Activated CD8-positive, alpha-beta memory T cell treated with anti-CD3 and anti-CD28 coated beads, Interleukin-2, amount 50 U/mL, for 1 hour (primary cell): ENCODE data around the gene TSHZ2.
"Not testable (repeated sequence)": the region's sequence is repeated elsewhere in the genome, so short reads cannot be mapped to it uniquely, and the experiment has no call there.

Experiments used
- DNase-seq: peaks from one replicate; pipeline ENCODE4 v3.0.0-alpha.2; 2020; ENCODE audit errors: extremely low read depth

Gene TSHZ2

DNA sequence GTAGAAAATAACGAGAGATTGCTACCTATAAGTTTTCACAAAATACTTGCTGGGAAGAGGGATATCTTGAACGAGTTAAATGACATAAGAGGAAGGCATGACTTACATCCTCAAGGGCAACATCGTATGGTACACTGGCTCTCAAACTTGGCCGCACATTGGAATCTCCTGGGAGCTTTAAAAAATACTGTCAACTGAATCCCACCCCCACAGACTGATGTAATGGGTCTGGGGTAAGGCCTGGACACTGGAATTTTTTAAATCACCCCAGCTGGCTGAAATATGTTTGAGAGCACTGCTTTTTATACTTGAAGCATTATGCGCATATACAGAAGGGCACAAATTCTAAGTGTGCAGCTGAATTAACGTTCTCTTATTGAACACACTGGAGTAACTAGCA, 8.0 kb upstream of the TSHZ2 start:
- DNase-seq = no peak

DNA sequence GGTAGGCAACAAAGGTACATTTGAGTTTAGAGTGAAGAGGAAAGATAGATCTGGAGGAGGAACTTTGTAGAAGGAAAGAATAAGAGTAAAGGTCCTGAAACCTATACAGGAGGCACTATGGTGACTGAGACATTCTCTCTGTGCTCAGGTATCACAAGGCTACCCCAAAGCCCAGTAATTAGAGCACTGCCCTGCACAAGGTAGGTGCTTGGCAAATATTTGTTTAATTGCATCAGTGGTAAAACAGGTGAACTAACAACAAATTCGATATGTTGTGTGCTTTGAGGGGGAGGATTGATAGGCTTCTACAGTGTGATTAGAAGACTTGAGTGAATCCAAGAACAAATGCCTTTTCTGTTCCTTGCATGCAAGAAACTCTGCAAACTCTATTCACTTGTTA, 6.8 kb upstream of the TSHZ2 start:
- no peak for DNase-seq

DNA sequence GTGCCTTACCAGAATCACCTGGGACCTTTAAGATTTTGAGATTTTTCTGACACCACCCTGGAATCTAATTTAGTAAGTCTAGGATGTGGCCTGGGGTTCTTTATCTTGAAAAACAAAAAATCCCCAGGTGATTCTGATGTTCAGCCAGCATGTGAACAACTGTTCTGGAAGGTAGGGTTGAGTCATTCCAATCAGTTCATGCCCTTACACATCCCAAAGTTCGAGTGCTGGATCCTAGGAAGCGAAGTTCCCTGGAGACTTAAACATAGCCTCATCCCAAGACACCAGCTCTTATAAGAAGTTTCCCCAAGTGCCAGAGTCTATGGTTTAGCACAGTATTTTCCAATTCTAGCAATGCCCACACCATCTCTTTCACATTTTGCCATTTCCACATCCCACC, 6.3 kb upstream of the TSHZ2 start:
- no peak for DNase-seq

DNA sequence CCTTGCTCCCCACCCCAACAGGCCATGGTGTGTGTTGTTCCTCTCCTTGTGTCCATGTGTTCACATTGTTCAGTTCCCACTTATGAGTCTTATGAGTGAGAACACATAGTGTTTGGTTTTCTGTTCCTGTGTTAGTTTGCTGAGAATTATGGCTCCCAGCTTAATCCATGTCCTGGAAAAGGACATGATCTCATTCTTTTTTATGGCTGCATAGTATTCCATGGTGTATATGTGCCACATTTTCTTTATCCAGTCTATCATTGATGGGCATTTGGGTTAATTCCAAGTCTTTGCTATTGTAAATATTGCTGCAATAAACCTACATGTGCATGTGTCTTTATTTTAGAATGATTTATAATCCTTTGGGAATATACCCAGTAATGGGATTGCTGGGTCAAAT, 5.6 kb upstream of the TSHZ2 start:
- not testable (repeated sequence) for DNase-seq

DNA sequence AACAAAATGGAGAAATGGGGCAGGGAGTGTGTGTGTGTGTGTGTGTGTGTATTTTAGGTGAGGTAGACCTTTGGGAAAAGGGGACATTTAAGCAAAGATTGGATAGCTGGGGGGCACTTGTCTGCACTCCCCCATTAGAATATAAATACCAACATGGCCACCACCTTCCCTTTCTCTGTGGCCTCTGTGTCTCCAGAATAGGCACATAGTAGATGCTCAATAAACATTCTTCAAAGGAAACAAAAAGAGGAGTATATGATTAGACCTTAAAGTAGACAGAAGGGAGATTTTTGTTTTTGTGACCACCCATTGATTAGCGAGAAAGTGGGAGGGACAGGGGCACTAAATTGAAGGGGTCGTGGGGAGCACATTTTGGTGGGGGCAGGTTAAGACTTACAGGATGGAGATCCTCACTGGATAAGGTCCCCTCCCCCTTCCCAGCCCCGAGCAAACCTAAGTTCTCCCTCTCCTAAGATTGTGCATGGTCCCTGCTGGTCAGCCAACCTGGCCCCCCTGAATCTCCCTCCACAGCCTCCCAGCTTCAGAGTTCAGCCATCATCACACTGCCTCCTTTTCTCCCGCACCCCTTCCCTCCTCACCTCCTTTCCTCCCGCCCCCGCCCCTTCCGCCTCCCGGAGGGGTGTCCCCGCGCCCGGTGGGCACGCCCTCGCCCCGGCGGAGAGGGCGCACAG, 514 bp upstream of the TSHZ2 start:
- no peak for DNase-seq

DNA sequence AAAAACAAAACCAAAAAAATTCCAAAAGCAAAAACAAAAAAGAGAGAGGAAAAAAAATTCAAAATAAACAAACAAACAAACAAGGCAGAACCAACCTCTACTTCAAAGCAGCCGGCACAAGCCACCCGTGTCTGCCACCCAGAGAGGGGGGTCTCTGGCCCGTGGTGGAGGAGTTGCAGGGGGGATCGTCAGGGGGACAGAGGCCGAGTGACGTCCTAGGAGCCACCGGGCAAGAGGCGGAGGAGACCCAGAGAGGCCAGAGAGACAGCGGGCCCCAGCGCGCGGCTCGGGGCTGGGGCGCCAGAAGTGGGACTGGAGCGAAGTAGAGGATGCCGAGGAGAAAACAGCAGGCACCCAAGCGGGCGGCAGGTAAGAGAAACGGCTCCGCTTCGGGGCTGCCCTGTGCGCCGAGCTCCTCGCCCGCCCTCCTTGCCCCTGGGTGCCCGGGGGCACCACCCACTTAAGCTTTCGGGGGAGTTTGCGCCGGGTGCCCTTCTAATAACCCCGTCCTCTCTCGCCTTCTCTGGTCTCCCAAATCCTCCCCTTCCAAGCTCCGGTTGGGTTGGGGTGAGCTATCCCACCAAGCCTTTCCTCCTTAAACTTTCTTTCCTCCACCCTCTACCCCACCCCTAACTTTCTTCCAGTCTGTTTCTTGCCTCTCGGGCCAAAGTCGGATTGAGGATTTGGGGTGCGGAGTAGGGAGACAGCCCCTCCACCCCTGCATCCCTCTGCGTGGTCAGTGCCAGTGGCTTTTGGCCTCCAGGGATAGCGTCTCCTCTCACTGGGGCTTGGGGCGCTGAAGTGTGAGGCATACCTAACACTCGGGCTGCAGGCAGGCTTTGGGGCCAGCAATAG, 1.0 kb downstream of the TSHZ2 start:
- no peak for DNase-seq

DNA sequence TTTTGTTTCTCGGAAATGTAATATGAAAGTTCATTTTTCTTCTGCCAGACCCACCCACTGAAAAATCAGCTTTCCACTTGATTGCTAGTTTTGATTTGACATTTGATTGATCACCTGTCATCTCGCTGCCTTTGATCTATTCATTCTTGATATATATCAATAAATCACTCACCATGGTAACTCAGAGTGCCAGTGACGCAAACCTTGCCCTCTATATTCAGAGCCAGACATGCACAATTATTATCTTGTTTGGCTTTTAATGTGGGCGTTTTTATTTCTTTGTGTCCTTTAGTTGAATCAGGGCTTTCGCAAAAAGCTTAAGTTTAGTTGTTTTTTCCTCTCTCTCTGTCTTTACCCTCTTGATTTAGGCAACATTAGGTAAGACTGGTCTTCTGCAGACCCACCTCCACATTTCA, 2.0 kb downstream of the TSHZ2 start:
- no peak for DNase-seq

DNA sequence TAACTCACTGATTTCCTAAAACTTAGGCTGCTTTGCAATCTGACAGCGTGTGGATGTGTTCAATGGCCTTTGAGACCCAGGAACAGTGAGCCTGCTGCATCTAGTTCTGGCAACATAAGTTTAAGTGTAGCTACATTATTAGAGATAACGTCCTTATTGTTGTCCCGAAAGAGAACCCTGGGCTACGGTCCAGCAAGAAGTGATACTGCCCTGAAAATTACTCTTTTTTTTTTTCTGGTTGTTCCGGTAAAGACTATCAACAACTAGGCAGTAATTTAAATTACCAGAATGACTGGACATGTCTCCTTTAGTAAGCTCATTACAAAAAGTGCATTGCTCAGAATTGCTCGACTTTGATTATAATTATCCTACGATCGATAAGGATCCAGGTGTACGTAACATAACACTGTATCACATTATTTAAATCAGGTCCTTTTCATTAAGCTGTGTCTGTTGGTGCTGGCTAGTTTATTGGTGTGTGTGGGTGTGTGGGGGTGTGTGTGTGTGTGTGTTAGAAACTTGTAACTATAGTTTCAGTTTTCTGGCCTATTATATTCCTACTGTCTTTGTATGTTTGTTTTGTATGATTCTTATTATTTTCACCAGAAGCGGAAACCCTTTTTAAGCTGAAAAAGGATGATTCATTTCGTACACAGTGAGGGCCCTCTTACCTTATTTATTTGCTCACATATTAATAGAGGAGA, 3.0 kb downstream of the TSHZ2 start:
- no peak for DNase-seq

DNA sequence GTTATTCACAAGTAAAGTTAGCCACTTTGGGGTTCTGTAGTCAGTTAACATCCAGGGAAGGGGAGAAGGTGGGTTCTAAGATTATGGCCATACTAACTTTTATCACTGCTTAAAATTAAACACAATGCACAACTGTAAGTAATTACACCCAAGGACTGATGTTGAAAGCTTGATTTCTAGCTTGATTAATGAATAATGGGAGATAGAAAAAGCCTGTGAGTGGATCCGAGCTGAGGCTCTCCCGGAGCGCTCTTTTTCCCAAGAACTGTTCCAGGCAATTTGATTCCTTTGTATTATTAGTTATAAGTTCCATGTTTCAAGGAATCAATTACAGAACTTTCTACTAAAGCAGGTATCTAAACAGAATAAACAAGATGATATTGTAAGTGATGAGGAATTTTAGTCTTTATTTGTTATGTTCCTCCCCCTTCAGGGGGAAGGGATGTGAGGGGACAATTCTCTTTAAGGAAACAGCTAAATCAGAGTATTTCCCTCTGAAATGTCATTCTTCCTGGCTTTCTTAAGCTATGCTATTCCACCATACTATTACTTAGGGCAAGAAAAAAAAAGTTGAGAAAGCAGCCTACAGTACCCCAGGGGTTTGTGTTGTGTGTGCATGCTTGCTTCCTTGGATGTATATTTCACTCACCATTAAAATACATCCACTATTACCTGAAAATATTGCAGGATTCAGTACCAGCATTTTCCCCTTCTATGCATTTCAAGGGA, 3.8 kb downstream of the TSHZ2 start:
- DNase-seq = no peak

DNA sequence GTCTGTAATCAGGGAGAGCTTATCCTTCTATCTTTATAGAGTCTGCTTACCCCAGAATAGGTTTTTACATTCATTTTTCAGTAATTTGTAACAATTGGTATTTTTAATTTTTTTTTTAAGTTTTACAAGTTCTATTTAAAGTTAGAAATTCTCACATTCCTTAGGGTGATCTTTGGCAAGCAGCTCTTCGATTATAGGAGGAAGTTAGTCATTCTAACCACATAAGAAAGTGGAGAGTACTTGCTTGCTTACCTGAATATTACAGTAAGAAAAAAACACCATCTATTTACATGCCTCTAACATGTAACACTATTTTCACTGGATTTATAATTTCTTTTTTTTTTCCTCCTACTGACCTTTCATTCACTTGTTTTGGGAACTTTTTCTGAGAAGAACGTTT, 6.7 kb downstream of the TSHZ2 start:
- no peak for DNase-seq

DNA sequence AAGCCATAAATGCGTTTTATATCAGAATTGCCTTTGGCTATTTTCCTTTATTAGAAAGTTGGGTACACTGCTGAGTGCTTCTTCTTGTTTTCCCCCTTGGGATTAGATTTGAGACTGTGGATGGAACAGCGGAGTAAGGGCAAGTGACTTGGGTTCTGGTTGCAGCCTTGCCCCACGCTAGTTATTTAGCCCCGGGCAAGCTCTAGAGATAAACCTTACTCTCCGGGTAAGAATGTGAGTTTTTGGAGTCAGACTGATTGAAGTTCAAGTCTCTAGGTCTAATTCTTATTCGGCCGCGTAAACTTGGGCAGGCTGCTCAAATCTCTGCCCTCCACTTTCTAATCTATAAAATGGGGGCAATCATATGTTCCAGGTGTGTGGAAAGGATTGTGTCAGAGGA, 8.9 kb downstream of the TSHZ2 start:
- no peak for DNase-seq

DNA sequence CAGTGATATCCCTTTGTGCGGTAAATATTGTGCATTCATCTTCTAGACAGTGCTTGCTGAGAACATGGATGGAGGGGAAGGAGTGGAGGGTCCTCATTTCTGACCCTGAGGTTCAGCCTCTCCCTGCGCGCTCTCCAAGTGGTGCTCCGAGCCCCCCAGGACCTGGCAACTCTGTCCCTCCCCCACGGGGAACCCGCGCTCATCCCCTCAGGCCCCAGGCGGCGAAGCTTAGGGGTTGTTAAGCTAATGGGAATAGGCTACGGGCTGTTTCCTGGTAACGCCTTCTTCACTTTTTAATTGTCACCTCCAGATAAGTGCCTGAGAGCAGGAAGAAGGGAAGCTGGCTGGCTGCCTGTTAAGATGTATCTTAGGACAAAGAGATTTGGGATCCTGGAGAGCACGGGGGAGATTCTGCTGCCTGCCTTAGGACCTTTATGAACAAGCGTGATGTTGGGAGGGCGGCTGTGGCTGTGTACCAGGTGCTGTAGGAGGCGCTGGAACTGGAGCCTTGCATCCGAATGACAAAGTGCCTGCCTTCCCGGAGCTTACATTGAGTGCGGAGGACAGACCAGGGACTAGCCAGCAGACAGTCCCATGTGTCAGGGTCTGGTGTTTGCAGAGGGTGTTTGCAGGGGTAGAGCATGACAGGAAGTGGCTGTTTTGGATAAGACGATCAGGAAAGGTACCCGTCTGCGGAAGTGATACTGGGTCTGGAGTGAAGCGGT, 11.7 kb downstream of the TSHZ2 start:
- DNase-seq = no peak

DNA sequence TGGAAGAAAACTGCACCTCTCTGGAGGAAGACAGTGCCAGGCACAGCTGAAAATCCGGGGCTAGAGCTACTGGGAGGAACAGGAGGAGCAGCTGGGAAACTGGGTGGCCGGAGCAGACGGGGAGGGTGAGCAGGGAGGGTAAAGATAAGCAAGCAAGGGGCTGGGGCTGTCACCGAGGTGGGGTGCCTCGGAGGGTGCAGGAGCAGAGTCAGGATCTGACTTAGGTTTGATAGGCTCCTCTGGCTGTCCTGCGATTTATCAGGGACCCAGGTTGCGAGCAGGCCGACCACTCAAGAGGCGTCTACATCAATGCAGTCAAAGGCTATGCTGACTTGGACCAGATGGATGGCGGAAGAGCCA, 12.3 kb downstream of the TSHZ2 start:
- DNase-seq = no peak

DNA sequence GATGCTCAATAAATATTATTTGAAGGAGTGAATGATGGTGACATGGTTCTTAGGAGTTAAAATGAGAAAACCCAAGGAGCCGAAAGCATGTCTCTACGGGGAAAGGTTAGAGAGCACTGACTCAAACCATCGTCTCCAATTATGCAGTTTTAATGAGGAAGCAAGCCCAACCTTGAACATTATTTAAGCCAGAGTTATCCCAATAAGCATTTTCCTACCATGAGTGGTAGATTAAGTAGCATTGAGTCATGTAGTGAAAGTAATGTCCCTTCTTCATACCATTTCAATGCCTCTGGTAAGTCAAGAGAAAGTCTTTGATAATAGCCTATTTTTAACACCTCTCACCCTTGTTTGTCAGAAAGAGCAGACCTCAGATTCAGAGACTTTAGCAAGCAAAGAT, 13.5 kb downstream of the TSHZ2 start:
- no peak for DNase-seq

DNA sequence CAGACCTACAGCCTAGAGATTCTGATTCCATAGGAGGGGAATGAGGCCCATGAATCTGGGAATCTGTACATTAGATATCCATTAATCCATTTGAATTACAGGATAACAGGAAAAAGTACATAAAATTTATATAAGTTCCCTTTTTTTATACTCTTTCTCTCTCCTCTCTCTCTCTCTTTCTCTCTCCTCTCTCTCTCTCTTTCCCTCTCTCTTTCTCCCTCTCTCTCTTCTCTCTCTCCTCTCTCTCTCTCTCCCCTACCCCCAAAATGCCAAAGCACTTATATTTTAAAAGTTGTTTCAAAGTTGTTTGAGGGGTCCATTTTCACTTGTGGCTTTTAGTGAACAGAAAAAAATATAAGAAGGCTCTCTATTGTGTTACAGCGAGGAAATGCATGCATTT, 15.1 kb downstream of the TSHZ2 start:
- DNase-seq = no peak

DNA sequence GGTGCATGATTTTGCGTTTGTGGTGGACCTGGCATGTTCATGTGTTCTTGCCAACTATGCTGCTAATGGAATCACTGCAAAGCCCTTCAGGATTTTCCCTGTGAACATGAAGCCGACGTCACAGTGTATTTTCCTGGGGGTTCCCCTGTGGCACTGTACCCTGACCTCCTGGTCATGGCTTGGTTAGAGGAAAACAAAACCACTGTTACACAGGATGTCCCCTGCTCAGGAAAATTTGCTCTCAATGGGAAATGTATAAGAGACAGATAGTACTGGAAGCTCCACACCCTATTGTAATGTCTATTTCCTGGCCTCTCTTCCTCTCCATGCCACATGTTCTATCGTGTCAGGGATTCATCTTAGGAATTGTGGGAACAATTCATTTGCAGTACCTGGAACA, 19.7 kb downstream of the TSHZ2 start:
- DNase-seq = no peak

DNA sequence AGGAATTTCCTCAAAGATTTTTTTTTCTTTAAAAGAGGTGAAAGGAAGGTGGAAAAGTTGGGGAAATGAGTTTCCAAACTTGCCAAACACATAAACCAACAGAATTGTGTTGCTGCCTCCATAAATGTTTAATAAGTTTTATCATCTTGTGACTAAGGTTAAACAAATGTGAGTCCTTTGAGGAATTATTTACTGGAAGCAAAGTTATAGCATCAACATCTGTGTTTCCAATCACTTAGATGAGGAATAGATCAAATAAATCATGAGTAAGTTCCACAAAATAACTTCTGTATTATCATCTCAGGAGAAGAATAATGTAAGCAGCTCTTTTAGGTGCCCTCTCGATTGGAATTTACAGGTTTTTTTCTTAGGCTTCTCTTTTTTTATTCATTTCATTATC, 20.5 kb downstream of the TSHZ2 start:
- DNase-seq = no peak

DNA sequence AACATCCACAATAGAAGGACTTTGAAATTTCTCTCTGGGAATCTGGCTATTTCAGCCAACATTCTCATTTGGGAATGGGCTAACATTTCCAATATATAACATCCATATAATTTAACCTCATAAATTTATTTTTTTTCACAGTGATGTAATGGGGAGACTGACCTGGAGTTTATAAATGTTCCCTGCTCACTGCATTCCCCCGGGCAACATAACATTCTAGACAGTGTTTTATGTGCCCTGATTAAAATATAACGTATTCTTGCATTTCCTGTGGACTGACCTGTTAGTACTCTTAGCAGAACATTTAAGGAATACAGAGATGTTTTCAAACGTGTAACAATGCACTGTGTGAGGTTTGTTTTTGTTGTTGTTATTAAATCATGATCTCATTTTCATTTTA, 20.9 kb downstream of the TSHZ2 start:
- no peak for DNase-seq

DNA sequence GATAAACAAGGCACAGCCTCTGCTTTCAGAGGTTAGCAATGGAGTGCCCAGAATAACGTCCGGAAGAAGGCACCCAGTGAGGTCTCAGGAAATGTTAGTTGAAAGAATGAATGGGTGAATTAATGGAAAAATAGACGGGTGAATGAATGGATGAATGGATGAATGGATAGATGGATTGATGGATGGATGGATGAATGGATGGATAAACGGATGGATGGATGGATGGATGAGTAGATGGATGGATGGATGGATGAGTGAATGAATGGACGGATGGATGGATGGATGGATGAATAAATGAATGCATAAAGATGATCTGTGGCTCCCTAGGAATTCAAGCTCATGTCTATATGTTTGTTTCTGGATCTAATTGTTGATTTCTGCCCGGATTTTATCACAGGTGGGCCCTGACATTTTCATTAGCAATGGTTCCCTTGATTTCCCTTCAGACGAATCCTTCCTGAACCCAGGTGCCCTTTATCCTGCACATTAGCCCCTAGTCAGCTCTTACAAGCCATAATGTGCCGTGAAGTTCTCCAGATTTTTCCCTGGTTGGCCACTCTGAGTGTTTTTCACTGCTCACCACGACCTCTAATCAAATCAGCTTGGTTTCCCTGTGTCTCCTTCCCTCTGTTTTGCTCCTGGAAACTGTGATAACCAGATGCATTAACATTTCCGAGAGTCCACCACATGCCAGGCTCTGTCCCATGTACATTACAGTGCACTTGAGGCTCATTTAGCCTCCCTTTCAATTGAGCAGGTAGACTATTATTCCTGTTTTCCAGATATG, 22.2 kb downstream of the TSHZ2 start:
- DNase-seq = no peak

DNA sequence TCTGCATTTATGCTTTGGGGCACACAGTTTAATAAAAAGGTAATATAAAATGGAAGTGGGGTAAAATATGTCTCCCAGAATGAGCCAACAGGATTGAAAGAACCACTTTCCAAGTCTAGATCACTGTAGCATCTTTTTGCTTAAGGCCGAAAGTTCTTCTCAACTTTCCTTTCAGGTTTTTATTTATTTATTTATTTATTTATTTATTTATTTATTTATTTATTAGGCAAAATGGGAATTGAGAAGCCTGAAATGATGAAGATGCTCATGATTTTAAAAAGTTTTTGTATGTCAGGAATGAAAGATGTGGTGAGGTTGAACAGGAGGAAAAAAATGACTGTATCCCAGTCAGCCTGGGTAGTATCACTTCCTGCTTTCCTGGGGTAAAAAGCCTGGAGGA, 24.0 kb downstream of the TSHZ2 start:
- DNase-seq = no peak

DNA sequence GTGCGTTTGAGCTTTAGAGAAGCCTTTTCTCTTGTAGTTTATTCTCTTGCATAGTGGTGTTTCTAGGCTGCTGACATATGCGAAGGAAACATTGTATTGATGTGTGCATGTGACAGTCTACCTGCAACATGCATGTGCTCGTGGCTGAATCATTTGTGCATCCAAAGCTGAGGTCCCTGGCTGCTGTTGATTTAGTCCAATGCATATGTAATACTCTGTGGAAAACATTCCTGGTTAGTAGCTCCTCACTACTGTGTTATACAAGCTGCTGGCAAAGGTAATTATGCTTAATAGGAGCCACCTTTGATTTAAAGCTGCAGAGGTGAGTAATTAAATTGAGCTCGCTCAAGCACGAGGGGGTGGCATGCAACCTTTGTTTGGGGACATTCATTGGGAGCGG, 24.5 kb downstream of the TSHZ2 start:
- DNase-seq = no peak
